ENCODE data around the gene ASAP3.

DNA sequence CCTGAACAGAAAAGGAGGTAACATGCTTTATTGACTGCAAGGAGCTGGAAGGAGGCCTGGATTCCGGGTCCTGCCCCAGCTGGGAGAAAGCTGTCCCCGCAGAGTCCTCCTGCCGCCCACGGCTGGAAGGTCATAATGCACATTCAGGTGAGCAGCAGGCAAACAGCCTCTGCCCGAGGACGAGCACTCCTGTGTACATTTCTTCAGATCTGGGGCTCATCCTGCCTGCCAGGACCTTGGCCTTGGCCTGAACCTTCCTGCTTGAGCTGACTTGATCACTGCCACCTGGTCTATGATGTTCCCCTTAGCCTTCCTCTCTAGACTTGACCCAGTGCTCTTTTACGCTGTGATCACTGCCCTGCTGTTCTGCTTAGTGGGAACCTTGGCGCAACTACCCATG, 96.5 kb downstream of the ASAP3 start:
- TF ChIP-seq, protein P1, sequence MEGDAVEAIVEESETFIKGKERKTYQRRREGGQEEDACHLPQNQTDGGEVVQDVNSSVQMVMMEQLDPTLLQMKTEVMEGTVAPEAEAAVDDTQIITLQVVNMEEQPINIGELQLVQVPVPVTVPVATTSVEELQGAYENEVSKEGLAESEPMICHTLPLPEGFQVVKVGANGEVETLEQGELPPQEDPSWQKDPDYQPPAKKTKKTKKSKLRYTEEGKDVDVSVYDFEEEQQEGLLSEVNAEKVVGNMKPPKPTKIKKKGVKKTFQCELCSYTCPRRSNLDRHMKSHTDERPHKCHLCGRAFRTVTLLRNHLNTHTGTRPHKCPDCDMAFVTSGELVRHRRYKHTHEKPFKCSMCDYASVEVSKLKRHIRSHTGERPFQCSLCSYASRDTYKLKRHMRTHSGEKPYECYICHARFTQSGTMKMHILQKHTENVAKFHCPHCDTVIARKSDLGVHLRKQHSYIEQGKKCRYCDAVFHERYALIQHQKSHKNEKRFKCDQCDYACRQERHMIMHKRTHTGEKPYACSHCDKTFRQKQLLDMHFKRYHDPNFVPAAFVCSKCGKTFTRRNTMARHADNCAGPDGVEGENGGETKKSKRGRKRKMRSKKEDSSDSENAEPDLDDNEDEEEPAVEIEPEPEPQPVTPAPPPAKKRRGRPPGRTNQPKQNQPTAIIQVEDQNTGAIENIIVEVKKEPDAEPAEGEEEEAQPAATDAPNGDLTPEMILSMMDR (conservative IDR thresholded peaks at IDR 0.05) = no peak
- no peak for TF ChIP-seq EZH2 (IDR thresholded peaks at IDR 0.05; ENCODE audit: low read depth)
